Naive thymus-derived CD4-positive, alpha-beta T cell (primary cell): ENCODE measurements around the gene CCDC85C. TPM values are rescaled to one million over a fixed set of nuclear protein-coding genes. Genes with fewer than 3 reads are reported as not detected.

Experiments used
- ATAC-seq: fragments of 150-1000 bp; cut with Tn5 transposase; 2 replicates; pipeline ENCODE4 v1.10.0; 2021; ENCODE audit warnings: mild to moderate bottlenecking, moderate library complexity
- CTCF ChIA-PET: fragments of 350-600 bp; sonication (Branson Sonifier 250); formaldehyde crosslinking; loops from one replicate; lab custom pipeline; 2021; ENCODE audit warnings: antibody characterized with exemption; lab: Charles Lee
- POLR2A ChIA-PET: fragments of 350-600 bp; sonication (Branson Sonifier 250); formaldehyde crosslinking; loops from one replicate; lab custom pipeline; 2021; ENCODE audit warnings: antibody characterized with exemption, inconsistent platforms; lab: Charles Lee
- DNase-seq, 9 donors: peaks; one replicate each; pipeline versions ENCODE4 v3.0.0 to v3.0.0-alpha.2; 2020 to 2022; ENCODE audit warnings: mixed read lengths in 1 of 9
- H3K27ac ChIP-seq: one replicate; pipeline ENCODE4 v1.7.0; 2013; ENCODE audit warnings: mild to moderate bottlenecking, low read depth, low read length, moderate library complexity
- H3K27me3 ChIP-seq, 2 donors: one replicate each; pipeline ENCODE4 v1.7.0; 2013; ENCODE audit warnings: low read length in 2 of 2, mild to moderate bottlenecking in 2 of 2, moderate library complexity in 2 of 2; ENCODE audit not compliant: control insufficient read depth in 2 of 2, insufficient read depth in 2 of 2
- H3K36me3 ChIP-seq, 3 experiments: 1 replicate in 2 of 3; 2 replicates in 1 of 3; pipeline ENCODE4 v1.7.0; 2013; ENCODE audit warnings: low read length in 3 of 3, mild to moderate bottlenecking in 3 of 3, moderate library complexity in 1 of 3; ENCODE audit not compliant: insufficient read depth in 3 of 3, control insufficient read depth in 2 of 3
- H3K4me1 ChIP-seq, 2 donors: one replicate each; pipeline ENCODE4 v1.7.0; 2013; ENCODE audit warnings: low read length in 2 of 2, mild to moderate bottlenecking in 2 of 2, moderate library complexity in 1 of 2; ENCODE audit not compliant: control insufficient read depth in 2 of 2, insufficient read depth in 2 of 2
- H3K4me3 ChIP-seq: 2 replicates; pipeline ENCODE4 v1.7.0; 2013; ENCODE audit warnings: mild to moderate bottlenecking, low read length
- H3K9me3 ChIP-seq, 3 experiments: 1 replicate in 2 of 3; 2 replicates in 1 of 3; pipeline ENCODE4 v1.7.0; 2013; ENCODE audit warnings: low read length in 3 of 3; ENCODE audit not compliant: control insufficient read depth in 2 of 3
- H3K27ac Mint-ChIP-seq, 9 donors: one replicate each; pipeline ENCODE4 v1.8.0; 2020 to 2022; ENCODE audit warnings: mixed read lengths in 9 of 9, mild to moderate bottlenecking in 8 of 9, moderate library complexity in 5 of 9, inconsistent platforms in 2 of 9
- H3K27me3 Mint-ChIP-seq, 5 donors: one replicate each; pipeline ENCODE4 v1.8.0; 2021 to 2022; ENCODE audit warnings: mixed read lengths in 5 of 5, mild to moderate bottlenecking in 1 of 5
- H3K36me3 Mint-ChIP-seq, 5 donors: one replicate each; pipeline ENCODE4 v1.8.0; 2020 to 2022; ENCODE audit warnings: mixed read lengths in 5 of 5, mild to moderate bottlenecking in 3 of 5, inconsistent platforms in 1 of 5
- H3K4me1 Mint-ChIP-seq, 7 donors: one replicate each; pipeline ENCODE4 v1.8.0; 2020 to 2022; ENCODE audit warnings: mixed read lengths in 7 of 7, mild to moderate bottlenecking in 3 of 7, inconsistent platforms in 1 of 7
- H3K4me3 Mint-ChIP-seq, 10 donors: one replicate each; pipeline ENCODE4 v1.8.0; 2020 to 2022; ENCODE audit warnings: mild to moderate bottlenecking in 10 of 10, mixed read lengths in 10 of 10, moderate library complexity in 6 of 10, inconsistent platforms in 2 of 10
- H3K9me3 Mint-ChIP-seq, 11 donors: one replicate each; pipeline ENCODE4 v1.8.0; 2020 to 2022; ENCODE audit warnings: mixed read lengths in 11 of 11, mild to moderate bottlenecking in 4 of 11, inconsistent platforms in 1 of 11, moderate library complexity in 1 of 11
- intact Hi-C, 2 donors: fragments of 100-400 bp; cut with micrococcal nuclease; formaldehyde crosslinking; loops; one replicate each; pipeline ENCODE4 v1.15.1; 2023
- polyA plus RNA-seq, 2 donors: library from polyadenylated mRNA; unstranded; fragments of 300-500 nt; fragmentation: Illumina TruSeq; gene quantifications; one replicate each; pipeline ENCODE4 v1.2.3, GENCODE V29; 2021
- total RNA-seq, 6 experiments: library from RNA in 5 of 6; stranded (reverse) in 5 of 6; gene quantifications; 1 replicate in 5 of 6; 2 replicates in 1 of 6; pipeline ENCODE4 v1.2.3 and lab custom pipeline; 2021 to 2026

CCDC85C gene
- total and polyA plus RNA-seq, 7 experiments from 2014 or later: 0.76 to 9.9 (median 7.8) TPM

DNA sequence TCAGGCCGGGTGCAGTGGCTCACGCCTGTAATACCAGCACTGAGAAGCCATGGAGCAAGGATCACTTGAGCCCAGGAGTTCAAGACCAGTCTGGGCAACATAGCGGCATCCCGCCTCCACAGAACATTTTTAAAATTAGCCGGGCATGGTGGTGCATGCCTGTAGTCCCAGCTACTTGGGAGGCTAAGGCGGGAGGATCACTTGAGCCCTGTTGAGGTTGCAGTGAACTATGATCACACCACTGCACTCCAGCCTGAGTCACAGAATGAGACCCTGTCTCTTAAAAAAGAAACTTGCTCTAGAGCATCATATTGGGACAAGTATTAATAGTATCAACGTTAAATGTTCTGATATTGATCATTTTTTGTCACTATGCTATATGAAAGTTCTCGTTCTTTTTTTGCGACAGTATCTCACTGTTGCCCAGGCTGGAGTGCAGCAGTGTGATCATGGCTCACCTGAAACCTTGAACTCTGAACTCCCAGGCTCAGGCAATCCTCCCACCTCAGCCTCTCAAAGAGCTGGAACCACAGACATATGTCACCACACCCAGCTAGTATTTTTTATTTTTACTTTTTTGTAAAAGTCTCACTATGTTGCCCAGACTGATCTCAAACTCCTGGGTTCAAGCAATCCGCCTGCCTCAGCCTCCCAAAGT is 47.7 kb downstream of the CCDC85C start:
- Mint-ChIP-seq H3K4me3 (no peak overlapping the region), H3K27ac (no peak overlapping the region), H3K4me1 (peaks cover 0 to 6% (median 4%) of the 10 kb centered on the region in 7 donors), H3K27me3 (no peaks in the 10 kb centered on the region), H3K9me3 (peaks cover 0 to 2% (median 0%) of the 10 kb centered on the region in 11 donors), H3K36me3 (peaks cover 0 to 16% (median 5%) of the 10 kb centered on the region in 5 donors)
- no peak overlapping the region for H3K27ac ChIP-seq
- H3K27me3 ChIP-seq: no peaks in the 10 kb centered on the region
- no peaks in the 10 kb centered on the region for H3K36me3 ChIP-seq
- H3K9me3 ChIP-seq: no peaks in the 10 kb centered on the region
- H3K4me3 ChIP-seq: no peak overlapping the region
- no peak for ATAC-seq
- intact Hi-C loops: no loop called here
- DNase-seq: no peak
- CTCF ChIA-PET: interaction anchor here (0.7 kb wide), 1 partner anchor 65 kb away, joined by 3 read pairs; no protein-coding TSS in a partner anchor
- no peaks in the 10 kb centered on the region for H3K4me1 ChIP-seq
- POLR2A ChIA-PET: no interaction called here

DNA sequence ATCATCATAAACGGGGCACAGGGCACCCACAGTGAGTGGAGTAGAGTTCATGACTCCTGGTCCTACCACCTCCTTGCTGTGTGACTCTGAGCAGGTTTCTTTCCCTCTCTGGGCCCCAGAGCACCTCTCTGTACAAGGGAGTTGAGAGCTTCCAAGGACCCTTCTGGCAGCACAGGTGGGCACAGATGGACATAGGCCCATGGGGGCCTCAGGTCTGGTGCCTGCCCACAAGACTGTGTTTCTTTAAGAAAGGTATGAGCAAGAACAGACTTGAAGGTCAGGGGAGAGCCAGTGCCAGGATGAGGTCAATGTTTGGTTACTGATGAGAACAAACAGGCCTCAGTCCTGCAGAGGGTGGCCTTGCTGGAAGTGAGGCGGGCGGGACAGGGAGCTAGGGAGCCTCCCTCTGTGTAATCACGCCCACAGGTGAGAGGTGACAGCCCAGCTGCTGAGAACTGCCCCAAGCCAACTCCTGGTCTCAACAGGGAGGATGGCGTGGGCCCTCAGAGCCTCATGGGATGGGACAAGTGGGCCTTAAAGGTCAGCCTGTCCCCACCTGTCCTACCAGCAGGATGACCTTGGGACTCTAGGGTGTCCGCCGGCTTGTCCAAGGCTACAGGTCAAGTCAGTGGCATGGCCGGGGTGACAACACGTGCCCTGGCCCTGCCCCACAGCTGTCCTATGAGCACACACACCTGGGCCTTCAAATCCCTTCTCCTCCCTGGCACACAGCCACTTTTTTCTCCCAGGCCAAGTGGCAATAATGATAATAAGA is 49.1 kb downstream of the CCDC85C start:
- peaks cover 0 to 16% (median 5%) of the 10 kb centered on the region in 5 donors for H3K36me3 Mint-ChIP-seq
- H3K27me3 Mint-ChIP-seq: no peaks in the 10 kb centered on the region
- H3K27me3 ChIP-seq: no peaks in the 10 kb centered on the region
- no peaks in the 10 kb centered on the region for H3K9me3 ChIP-seq
- peak overlapping the region in 1 of 9 donors; percentile 80 for H3K27ac Mint-ChIP-seq
- no peak overlapping the region for H3K4me3 ChIP-seq
- H3K4me3 Mint-ChIP-seq: no peak overlapping the region
- no peak for DNase-seq
- no peak overlapping the region for H3K27ac ChIP-seq
- ChIA-PET POLR2A (interaction anchor here (0.6 to 1.0 kb wide), 2 partner anchors 9 to 294 kb away, joined by 3 read pairs; no protein-coding TSS in a partner anchor), CTCF (no interaction called here)
- intact Hi-C loops: no loop called here
- no peaks in the 10 kb centered on the region for H3K4me1 ChIP-seq
- H3K36me3 ChIP-seq: no peaks in the 10 kb centered on the region
- ATAC-seq: no peak
- peaks cover 0 to 2% (median 0%) of the 10 kb centered on the region in 11 donors for H3K9me3 Mint-ChIP-seq
- H3K4me1 Mint-ChIP-seq: peaks cover 0 to 10% (median 5%) of the 10 kb centered on the region in 7 donors

DNA sequence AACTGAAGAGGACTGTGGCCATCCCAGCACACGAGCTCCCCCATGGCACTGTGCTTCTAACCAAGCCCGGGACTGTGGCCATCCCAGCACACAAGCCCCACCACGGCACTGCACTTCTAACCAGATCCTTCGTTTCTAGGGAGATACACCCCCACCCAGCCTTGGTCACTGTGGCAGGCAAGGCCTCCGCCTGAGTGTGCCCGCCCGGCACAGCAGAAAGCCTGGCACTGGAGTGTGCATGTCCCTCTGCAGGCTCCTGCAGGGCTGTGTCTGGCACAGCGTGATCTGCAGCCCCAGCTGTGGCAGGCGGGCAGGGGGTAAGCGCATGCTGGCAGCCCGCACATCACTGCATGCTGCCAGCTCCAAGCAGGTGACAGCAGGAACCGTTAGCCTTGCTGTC is 49.8 kb downstream of the CCDC85C start:
- Histone ChIP-seq H3K27ac (no peak overlapping the region), H3K4me3 (no peak overlapping the region), H3K9me3 (no peaks in the 10 kb centered on the region), H3K36me3 (no peaks in the 10 kb centered on the region), H3K27me3 (no peaks in the 10 kb centered on the region), H3K4me1 (no peaks in the 10 kb centered on the region)
- DNase-seq (no peak), ATAC-seq (no peak)
- ChIA-PET POLR2A (interaction anchor here (0.6 kb wide), 1 partner anchor 295 kb away, joined by 3 read pairs; no protein-coding TSS in a partner anchor), CTCF (no interaction called here)
- H3K4me3 Mint-ChIP-seq: no peak overlapping the region
- peaks cover 0 to 12% (median 5%) of the 10 kb centered on the region in 5 donors for H3K36me3 Mint-ChIP-seq
- no peak overlapping the region for H3K27ac Mint-ChIP-seq
- intact Hi-C loops: no loop called here
- H3K9me3 Mint-ChIP-seq: peaks cover 0 to 2% (median 0%) of the 10 kb centered on the region in 11 donors
- H3K27me3 Mint-ChIP-seq: no peaks in the 10 kb centered on the region
- peaks cover 0 to 8% (median 4%) of the 10 kb centered on the region in 7 donors for H3K4me1 Mint-ChIP-seq

DNA sequence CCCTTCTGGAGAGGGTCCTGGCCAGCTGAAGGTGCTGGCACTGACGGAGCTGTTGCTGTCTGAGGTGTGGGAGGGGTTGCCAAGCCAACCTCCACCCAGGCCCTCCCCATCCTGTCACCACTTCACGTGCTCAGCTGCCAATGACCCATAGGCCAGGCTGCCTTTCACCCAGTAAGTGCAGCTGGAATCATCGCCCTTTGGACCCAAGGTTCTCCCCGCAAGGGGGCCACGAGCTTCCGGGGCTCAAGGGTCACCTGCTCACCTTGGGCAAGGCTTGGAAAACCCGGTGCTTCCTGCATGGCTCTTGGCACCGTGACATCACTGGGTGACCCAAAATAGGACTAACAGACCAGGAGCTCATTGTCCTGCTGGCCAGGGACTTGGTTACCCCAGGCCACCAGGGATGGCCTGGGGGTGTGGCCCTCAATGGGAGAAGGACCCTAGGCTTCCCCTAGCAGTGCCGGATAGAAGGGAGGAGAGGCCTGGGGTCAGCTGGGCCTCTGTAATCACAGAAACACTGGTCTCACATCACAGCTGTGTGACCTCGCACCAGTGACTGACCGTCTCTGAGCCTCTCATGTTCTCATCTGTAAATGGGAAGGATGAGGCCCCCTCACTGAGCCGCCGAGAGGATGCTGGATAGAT is 51.3 kb downstream of the CCDC85C start:
- peaks cover 0 to 11% (median 5%) of the 10 kb centered on the region in 7 donors for H3K4me1 Mint-ChIP-seq
- no peak for ATAC-seq
- intact Hi-C loops: no loop called here

DNA sequence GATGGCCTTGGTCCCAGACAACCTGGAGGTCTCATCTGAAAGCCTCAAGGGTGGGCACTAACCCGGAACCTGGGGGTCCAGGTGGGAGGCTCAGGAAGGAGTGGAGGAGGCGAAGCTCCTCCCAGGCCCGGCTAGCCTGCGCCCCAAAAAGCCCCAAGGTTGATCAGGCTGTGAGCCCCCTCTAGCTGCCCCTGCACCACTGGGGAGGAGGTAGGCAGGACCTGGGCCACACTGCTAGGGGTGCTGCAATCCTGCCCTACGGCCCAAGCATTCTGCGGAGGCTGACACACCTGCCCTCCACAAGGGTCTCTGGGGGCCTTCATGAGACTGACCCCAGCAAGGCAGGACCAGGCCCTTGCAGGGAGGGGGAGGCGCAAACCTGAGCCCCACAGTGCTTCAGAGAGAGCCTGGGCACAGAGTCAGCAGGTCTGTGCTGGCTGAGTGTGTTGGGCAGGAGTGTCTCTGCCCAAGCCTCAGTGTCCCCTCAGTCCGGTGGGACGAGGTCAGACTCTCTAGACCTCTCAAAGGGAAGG is 51.9 kb downstream of the CCDC85C start:
- H3K27ac ChIP-seq: no peak overlapping the region
- Mint-ChIP-seq H3K27ac (no peak overlapping the region), H3K27me3 (no peaks in the 10 kb centered on the region), H3K36me3 (no peaks in the 10 kb centered on the region), H3K4me3 (no peak overlapping the region), H3K4me1 (peaks cover 0 to 11% (median 5%) of the 10 kb centered on the region in 7 donors), H3K9me3 (no peaks in the 10 kb centered on the region)
- ChIA-PET CTCF (no interaction called here), POLR2A (no interaction called here)
- DNase-seq: no peak
- H3K36me3 ChIP-seq: no peaks in the 10 kb centered on the region
- intact Hi-C loops: no loop called here
- H3K4me3 ChIP-seq: no peak overlapping the region
- H3K27me3 ChIP-seq: no peaks in the 10 kb centered on the region
- no peak for ATAC-seq
- H3K4me1 ChIP-seq: no peaks in the 10 kb centered on the region
- no peaks in the 10 kb centered on the region for H3K9me3 ChIP-seq

More for the DNA sequence above, 51.3 kb downstream of the CCDC85C start:
- no peak for DNase-seq
- peaks cover 0 to 2% (median 0%) of the 10 kb centered on the region in 5 donors for H3K36me3 Mint-ChIP-seq
- Histone ChIP-seq H3K27ac (no peak overlapping the region), H3K36me3 (no peaks in the 10 kb centered on the region), H3K9me3 (no peaks in the 10 kb centered on the region), H3K27me3 (no peaks in the 10 kb centered on the region), H3K4me3 (no peak overlapping the region), H3K4me1 (no peaks in the 10 kb centered on the region)
- no peaks in the 10 kb centered on the region for H3K27me3 Mint-ChIP-seq
- no peaks in the 10 kb centered on the region for H3K9me3 Mint-ChIP-seq
- ChIA-PET POLR2A (no interaction called here), CTCF (no interaction called here)
- no peak overlapping the region for H3K27ac Mint-ChIP-seq
- H3K4me3 Mint-ChIP-seq: no peak overlapping the region

DNA sequence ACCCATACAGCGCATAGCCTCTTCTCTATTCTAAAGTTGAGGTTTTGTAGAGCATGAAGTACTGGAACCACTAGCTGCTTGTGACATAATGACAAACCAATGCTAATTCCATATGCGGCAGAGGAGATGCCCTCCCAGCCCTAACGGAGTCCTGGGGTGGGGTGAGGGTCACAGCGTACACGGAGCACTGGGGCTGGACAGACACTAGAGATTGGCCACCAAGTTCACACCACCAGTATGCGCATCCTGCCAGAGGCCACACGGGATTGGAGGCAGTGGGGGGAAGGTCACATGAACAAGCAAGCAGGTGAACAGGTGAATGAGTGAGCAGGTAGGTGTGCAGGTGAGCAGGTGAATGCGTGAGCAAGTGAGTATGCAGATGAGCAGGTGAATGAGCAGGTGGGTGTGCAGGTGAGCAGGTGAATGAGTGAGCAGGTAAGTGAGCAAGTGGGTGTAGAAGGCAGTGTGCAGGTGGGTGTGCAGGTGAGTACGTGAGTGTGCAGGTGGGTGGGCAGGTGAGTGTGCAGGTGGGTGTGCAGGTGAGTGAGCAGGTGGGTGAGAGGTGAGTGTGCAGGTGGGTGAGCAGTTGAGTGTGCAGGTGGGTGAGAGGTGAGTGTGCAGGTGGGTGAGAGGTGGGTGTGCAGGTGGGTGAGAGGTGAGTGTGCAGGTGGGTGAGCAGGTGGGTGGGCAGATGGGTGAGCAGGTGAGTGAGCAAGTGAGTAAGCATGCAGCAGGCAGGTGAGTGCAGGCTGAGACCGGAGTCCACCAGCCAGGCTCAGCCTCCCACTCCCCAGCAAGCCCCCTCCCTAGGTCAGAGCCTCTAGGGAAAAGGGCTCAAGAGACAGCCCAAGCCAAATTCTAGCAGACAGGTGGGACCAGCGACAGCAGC is 52.7 kb downstream of the CCDC85C start:
- DNase-seq: no peak
- Histone ChIP-seq H3K27me3 (no peaks in the 10 kb centered on the region), H3K36me3 (no peaks in the 10 kb centered on the region), H3K4me1 (no peaks in the 10 kb centered on the region), H3K9me3 (no peaks in the 10 kb centered on the region), H3K4me3 (no peak overlapping the region), H3K27ac (no peak overlapping the region)
- no peaks in the 10 kb centered on the region for H3K9me3 Mint-ChIP-seq
- intact Hi-C loops: no loop called here
- peak overlapping the region in 1 of 9 donors; percentile 48 for H3K27ac Mint-ChIP-seq
- POLR2A ChIA-PET: no interaction called here
- peaks cover 0 to 11% (median 4%) of the 10 kb centered on the region in 7 donors for H3K4me1 Mint-ChIP-seq
- H3K27me3 Mint-ChIP-seq: no peaks in the 10 kb centered on the region
- no peak overlapping the region for H3K4me3 Mint-ChIP-seq
- ATAC-seq: no peak
- no peaks in the 10 kb centered on the region for H3K36me3 Mint-ChIP-seq
- CTCF ChIA-PET: no interaction called here
